MM.1S (cell line): ENCODE results near the gene FYTTD1.

Experiments used
- EZH2 ChIP-seq: fragments of 300-600 bp; sonication (generic); optimal IDR thresholded peaks from 2 replicates; pipeline ENCODE3; 2017; ENCODE audit warnings: low read depth, mild to moderate bottlenecking, antibody characterized with exemption, low read length, mixed read lengths
- TF ChIP-seq, protein P1 (sequence below): fragments of 300-600 bp; sonication (generic); IDR thresholded peaks from 2 replicates; pipeline ENCODE4 v1.5.1; 2016; ENCODE audit warnings: antibody characterized with exemption, low read length, mixed read lengths

DNA sequence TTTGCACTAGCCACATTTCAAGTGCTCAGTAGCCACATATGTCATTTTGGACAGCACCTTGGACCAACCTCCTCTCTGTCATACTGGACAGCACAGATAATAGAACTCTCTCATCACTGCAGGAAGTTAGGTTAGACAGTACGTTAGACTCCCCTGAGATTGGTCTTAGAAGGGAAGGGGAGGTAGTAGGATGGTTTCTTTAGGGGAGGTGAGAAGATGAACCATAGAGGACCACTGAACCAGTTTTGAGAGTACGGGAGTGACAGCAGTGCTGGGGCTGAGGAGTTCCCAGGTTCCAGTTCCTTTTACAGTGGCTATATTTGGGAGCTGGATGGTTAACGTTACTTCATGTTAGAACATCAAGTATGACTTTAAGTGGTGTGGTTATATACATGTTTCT lies 49.2 kb downstream of the FYTTD1 start:
- no peak for TF ChIP-seq EZH2
- TF ChIP-seq, protein P1, sequence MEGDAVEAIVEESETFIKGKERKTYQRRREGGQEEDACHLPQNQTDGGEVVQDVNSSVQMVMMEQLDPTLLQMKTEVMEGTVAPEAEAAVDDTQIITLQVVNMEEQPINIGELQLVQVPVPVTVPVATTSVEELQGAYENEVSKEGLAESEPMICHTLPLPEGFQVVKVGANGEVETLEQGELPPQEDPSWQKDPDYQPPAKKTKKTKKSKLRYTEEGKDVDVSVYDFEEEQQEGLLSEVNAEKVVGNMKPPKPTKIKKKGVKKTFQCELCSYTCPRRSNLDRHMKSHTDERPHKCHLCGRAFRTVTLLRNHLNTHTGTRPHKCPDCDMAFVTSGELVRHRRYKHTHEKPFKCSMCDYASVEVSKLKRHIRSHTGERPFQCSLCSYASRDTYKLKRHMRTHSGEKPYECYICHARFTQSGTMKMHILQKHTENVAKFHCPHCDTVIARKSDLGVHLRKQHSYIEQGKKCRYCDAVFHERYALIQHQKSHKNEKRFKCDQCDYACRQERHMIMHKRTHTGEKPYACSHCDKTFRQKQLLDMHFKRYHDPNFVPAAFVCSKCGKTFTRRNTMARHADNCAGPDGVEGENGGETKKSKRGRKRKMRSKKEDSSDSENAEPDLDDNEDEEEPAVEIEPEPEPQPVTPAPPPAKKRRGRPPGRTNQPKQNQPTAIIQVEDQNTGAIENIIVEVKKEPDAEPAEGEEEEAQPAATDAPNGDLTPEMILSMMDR = no peak
